H1 (cell line): ENCODE measurements around the gene PPP2R2C. TPM values are rescaled to one million over a fixed set of nuclear protein-coding genes. Genes with fewer than 3 reads are reported as not detected.

Experiments used
- KDM1A ChIP-seq: fragments of 200-600, 300-600 bp; sonication (generic); IDR thresholded peaks from 2 replicates; pipeline ENCODE4 v1.7.1; 2016; ENCODE audit warnings: mild to moderate bottlenecking, low read length, borderline replicate concordance
- POLR2A ChIP-seq, 2 experiments: IDR thresholded peaks; 1 replicate in 1 of 2; 2 replicates in 1 of 2; pipeline ENCODE4 v1.6.1; 2011; ENCODE audit warnings: low read depth in 2 of 2, low read length in 2 of 2, mild to moderate bottlenecking in 2 of 2; ENCODE audit errors: control extremely low read depth in 1 of 2
- polyA plus RNA-seq, 7 experiments: library from polyadenylated mRNA; depleted of rRNA in 3 of 7; stranded (reverse) in 5 of 7; unstranded in 2 of 7; fragments of >200 nt in 5 of 7; fragments of 200-250 nt in 2 of 7; gene quantifications; 1 replicate in 5 of 7; 2 replicates in 1 of 7; 4 replicates in 1 of 7; pipeline versions ENCODE4 v1.2.1 to v1.2.3, GENCODE V29; 2011 to 2013; ENCODE audit warnings: missing spikeins in 2 of 7, mixed read lengths in 2 of 7
- total RNA-seq: library from RNA; stranded (reverse); fragmentation: NEBNext Ultra II Directional; extraction: Animal tissue kit (Norgen Biotek cat#: 25700); gene quantifications from 2 replicates; pipeline ENCODE4 v1.2.1, GENCODE V29; 2021

The PPP2R2C gene
- total and polyA plus RNA-seq, 2 of the 8 experiments (the other 6 are each of a cell fraction or from before 2014, with no cell fraction given), result 6.4 TPM

DNA sequence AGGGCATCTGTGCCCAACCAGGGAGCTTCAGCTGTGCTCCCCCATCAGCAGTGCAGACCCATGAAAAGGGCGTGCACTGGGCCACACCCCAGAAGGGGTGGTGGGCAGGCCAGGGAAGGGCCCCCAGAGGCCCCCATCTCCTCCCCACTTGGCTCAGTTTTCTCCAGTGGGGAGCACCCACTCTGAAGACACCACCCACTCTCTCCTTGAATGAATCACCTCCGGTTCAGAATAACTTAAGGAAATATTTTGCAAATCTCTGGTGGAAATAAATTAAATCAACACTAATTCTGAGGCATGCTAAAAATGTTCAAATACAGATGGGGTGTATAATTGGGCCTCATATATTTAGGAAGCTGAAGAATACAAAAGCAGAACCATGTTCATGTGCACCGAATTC lies 41.3 kb upstream of the PPP2R2C start (continued):
- no peak for TF ChIP-seq KDM1A
- no peak for TF ChIP-seq POLR2A (IDR thresholded peaks at IDR 0.05; ENCODE audit: control extremely low read depth in 1 of 2, low read depth in 2 of 2, low read length in 2 of 2)
